Fibroblast of gingiva (primary cell): ENCODE results near the gene SNX18.

Experiments used
- DNase-seq: peaks from one replicate; pipeline ENCODE4 v3.0.0-alpha.2; 2011; ENCODE audit warnings: low read depth

SNX18 gene

DNA sequence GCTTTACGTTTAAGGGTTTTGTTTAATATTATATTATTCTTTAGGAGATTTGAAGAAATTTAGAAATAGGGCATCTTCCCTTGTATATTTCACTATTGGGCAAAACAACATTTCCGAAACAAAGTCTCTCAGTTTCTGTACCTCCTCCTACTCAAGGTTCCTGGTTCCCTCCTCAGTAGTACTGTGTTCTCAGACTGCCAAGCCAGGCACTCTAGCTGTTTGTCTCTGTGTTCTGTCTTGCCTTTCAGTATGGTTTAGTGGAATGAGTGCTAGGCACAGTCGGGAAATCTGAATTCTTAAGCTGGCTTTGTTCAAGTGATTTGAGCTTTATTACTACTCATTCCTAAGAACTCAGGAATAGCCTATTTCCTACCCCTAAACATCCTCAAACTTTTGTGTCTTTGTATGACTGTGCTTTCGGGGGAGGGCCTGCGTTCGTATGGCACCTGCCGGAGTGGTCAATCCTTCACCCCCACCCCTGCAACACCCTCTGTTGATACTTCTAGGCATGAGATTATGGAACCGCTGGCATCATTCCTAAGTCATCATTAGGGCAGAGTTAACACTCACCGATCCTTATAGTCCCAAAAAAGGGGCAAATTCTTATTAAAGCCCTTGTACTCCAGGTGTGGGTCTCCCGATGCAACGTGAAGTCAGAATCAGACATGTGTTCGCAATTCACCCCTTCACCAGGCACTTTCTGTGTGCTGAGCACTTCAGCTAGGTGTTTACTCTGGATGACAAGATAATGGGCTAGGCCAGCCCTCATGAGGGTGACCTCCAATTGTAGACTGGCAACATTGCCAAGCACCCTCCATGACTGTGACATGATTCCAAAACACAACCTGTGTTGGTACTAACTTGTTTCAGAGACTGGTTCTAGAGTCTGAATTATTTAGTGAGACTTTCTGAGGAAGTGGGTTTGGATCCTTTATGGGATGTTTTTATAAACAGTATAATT is 24.5 kb downstream of the SNX18 start:
- no peak for DNase-seq

DNA sequence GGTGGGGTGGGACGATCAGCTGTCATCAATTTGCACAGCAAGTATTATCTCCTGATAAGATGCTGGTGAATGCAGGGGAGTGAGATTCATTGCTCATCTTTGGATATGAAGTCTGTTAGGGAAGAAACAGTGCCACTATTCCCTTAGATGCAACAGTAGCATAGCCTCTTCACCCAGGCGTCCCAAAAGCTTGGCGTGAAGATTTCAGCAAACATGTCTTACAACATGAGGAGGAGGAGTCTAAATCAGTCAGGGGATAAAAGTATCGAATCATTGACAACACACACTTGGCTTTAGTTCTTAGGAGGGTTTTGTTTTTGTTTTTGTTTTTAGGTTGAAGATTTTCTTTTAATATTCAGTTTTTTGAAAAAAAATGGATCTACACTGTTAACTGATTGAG is 26.5 kb downstream of the SNX18 start:
- DNase-seq: no peak

DNA sequence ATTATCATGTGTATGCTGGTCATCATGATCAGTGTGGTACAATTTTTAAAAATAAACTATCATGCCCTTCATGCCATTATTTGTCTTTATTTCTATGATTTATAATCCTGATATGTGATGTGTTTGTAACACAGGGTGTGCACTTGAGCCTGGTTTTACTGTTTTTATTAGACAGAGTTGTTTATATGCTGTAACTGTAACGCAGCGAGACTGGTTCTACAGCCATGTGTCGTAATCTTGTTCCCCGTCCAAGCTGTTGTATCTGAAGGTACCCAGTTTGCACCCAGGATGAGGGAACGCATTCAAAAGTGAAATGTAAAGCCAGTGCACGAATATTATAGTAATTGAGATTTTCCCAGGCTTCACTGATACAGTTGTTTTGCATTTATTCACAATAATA is 28.2 kb downstream of the SNX18 start:
- DNase-seq: no peak

DNA sequence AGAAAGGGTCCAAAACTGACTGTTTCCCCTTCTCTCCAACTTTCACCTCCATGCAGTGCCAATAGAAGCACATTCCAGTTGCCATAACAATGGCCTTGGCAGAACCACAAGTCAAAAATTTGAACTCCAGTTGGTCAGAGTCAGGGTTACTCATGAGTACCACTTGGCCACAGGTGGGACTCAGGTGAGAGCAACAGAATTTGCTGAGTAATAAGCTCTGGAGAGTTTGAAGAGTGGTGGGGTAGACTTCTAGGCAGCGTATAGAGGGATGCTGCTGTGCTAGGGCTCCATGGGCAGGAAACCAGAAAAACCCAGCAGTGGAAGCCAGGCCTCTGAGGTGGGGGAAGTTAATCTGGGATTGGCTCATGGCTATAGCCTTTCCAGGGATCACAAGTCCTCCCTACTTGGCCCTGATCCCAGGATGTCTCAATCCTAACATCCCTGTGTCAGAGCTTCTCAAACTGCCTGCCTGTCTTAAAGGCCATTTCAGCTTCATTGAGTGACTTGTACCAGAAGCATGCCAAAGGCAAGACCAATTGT is 30.2 kb downstream of the SNX18 start:
- DNase-seq: peak; percentile 89

GRCh38 chr5:54548565-54548964 is 31.0 kb downstream of the SNX18 start:
- DNase-seq: no peak

DNA sequence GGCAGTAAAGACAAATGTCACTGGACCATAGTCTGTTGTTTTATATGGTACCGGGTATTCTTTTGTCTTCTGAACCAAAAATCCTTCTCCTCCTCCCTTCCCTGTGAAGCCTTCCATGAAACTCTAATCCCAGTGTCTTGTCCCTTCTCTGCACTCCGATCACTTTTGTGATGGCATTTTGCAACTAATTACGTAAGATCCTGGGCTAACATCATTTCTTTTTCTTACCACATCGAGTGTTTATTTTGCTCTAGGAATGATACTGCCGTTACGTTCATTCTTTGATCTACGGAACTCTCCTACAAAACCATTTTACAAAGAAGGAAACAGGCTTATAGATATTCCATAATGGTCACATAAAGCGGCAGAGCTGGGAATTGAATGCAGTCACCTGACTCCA is 33.7 kb downstream of the SNX18 start:
- DNase-seq: no peak

- no peak for DNase-seq
Observed at GRCh38 chr5:54551926-54552325, 34.4 kb downstream of the SNX18 start.

GRCh38 chr5:54552446-54552845 is 34.9 kb downstream of the SNX18 start:
- no peak for DNase-seq

DNA sequence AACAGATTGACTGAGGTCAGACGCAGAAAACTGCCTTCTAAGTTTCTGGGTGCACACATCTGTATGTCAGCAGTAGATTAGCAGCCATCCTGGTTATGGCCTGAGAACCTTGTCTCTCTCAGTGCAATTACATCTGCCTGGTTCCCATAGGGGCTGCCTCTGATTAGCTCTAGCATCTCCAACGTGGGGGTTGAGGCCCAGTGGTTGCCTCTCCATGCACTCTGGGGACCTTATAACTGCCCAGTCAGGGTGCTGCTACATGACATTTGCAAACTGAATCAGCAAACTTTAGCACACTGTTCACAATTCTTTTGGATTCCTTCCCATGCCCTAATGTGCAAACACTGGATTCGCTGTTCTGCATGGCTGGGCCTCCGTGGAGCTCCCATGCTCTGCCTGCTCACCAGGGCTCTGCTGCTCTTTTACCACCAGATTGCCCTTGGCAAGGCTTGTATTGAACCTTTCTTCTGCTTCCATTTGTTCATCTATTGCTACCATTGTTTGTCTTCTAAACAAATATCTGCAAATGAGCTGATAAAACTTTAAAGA is 36.2 kb downstream of the SNX18 start:
- DNase-seq: no peak

DNA sequence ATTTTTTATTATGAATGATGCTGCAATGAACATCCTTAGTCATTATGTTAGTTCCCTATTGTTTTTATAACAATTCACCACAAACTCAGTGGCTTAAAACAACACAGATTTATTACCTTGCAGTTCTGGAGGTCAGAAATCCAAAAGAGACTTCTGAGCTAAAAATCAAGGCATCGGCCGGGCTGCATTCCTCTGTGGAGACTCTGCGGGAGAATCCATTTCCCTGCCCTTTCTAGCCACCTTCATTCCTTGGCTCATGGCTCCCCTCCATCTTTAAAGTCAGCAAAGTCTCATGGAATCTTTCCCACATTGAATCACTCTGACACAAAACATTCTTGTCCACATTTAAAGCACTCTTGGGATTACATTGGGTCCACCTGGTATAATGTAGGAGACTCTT is 38.6 kb downstream of the SNX18 start:
- no peak for DNase-seq

- DNase-seq: no peak
Observed at GRCh38 chr5:54558362-54558761, 40.8 kb downstream of the SNX18 start.

DNA sequence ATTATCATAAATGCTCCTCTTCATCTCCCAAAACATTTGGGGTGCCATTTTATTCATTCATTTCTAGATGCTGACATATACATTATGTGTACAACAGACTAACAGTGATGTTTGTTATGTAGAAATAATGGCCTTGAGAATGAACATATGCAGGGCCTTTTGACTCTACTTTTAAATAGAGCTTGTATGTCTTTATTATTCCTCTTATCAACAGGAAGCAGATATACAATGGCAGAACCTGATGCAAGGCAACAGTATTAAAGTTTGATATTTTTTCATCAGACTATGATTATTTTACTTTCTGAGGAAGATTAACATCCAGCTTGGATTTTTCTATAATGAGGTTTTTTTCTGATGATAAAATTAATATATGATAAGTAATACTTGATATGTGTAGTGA is 44.1 kb downstream of the SNX18 start:
- no peak for DNase-seq

DNA sequence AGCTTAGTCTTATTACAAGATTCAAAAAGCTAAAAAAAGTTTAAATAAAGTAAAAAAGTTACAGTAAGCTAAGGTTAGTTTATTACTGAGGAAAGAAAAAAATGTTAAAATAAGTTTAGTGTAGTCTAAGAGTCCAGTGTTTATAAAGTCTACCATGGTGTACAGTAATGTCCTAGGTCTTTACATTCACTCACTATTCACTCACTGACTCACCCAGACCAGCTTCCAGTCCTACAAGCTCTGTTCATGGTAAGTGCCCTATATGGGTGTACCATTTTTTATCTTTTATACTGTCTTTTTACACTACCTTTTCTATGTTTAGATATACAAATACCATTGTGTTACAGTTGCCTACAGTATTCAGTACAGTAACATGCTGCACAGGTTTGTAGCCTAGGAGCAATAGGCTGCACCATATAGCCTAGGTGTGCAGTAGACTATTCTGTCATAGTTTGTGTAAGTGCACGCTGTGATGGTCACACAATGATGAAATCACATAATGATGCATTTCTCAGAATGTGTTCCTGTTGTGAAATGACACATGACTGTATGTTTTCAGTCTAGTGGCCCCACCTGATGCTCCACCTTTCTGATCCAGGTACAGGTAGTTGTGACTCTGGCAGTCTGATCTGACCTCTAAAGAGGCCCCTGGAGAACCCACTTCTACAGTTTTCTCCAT is 45.7 kb downstream of the SNX18 start:
- DNase-seq: no peak

- no peak for DNase-seq
Observed at GRCh38 chr5:54567996-54568395, 50.4 kb downstream of the SNX18 start.

GRCh38 chr5:54570916-54571315 is 53.4 kb downstream of the SNX18 start:
- DNase-seq: peak; percentile 46

- no peak for DNase-seq
Observed at GRCh38 chr5:54571462-54571861, 53.9 kb downstream of the SNX18 start.

GRCh38 chr5:54573812-54574489 is 56.4 kb downstream of the SNX18 start:
- DNase-seq: no peak

GRCh38 chr5:54577528-54577927 is 60.0 kb downstream of the SNX18 start:
- DNase-seq: no peak

DNA sequence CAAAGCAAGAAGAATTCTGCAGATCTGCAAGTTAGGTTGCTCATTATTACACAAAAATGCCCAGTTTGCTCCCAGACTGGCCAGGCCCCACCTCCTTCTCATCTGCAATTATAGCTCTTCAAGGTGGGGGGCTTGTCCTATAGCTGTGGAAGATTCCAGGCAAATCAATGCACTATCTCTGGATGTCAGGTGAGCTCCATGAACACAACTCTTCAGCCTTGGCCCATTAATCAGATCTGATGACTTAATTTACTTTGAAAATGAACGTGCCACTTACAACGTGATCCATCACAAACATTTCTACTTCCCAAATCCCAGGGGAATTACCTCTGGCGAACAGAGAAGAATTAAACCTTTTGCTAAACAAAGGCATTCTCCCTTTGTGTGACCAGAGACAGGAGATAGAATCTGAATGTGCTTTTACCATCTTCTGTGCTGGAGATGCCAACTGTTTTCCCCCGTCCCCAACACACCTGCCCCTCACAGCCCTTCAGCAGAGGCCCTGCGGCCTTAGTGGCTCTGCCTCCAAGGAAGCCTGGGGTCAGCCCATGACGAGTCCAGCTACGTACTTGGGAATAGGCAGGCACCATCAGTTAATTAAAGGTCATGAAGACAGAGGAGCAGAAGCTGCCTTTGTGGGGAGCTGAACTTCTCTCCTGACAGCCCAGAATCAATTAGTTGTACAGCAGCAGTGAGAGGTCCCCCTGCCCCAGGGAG is 60.5 kb downstream of the SNX18 start:
- DNase-seq: no peak

GRCh38 chr5:54579591-54580295 is 62.2 kb downstream of the SNX18 start:
- no peak for DNase-seq
